ENCODE results near the gene TOP2A.

GRCh38 chr17:40458851-40459482 is 41.3 kb upstream of the TOP2A start:
- TF ChIP-seq TAF1 (IDR thresholded peaks at IDR 0.05; ENCODE audit: low read depth, low read length) (no peak), POLR2A (IDR thresholded peaks at IDR 0.05; ENCODE audit: low read depth, low read length) (no peak)
